ENCODE measurements around the gene MYOZ2.
"Not testable (repeated sequence)": the region's sequence is repeated elsewhere in the genome, so short reads cannot be mapped to it uniquely, and the experiment has no call there.

MYOZ2 gene

GRCh38 chr4:119152741-119153140, 17.1 kb downstream of the MYOZ2 start:
- Histone ChIP-seq H3K9me3 (replicated peaks; ENCODE audit: low read length) (no peaks in the 10 kb centered on the region), H3K36me3 (ENCODE audit: insufficient read depth, low read length) (no peaks in the 10 kb centered on the region), H3K9ac (ENCODE audit: low read depth, low read length) (no peak overlapping the region), H3K4me1 (ENCODE audit: control insufficient read depth, insufficient read depth, low read length) (no peaks in the 10 kb centered on the region), H3K27me3 (ENCODE audit: control insufficient read depth, insufficient read depth, low read length) (no peaks in the 10 kb centered on the region), H3K4me3 (ENCODE audit: low read length) (no peak overlapping the region), H3K4me2 (ENCODE audit: low read length) (no peak overlapping the region)

- Histone ChIP-seq H3K4me2 (ENCODE audit: low read length) (no peak overlapping the region), H3K9ac (ENCODE audit: low read depth, low read length) (no peak overlapping the region), H3K4me3 (ENCODE audit: low read length) (no peak overlapping the region), H3K9me3 (replicated peaks; ENCODE audit: low read length) (no peaks in the 10 kb centered on the region), H3K4me1 (ENCODE audit: control insufficient read depth, insufficient read depth, low read length) (no peaks in the 10 kb centered on the region), H3K36me3 (ENCODE audit: insufficient read depth, low read length) (no peaks in the 10 kb centered on the region), H3K27me3 (ENCODE audit: control insufficient read depth, insufficient read depth, low read length) (no peaks in the 10 kb centered on the region)
Observed at GRCh38 chr4:119162174-119162573, 26.5 kb downstream of the MYOZ2 start.

- H3K9ac ChIP-seq (ENCODE audit: low read depth, low read length) = no peak overlapping the region
- H3K9me3 ChIP-seq (replicated peaks; ENCODE audit: low read length) = no peaks in the 10 kb centered on the region
- no peak overlapping the region for H3K4me2 ChIP-seq (ENCODE audit: low read length)
- no peak overlapping the region for H3K4me3 ChIP-seq (ENCODE audit: low read length)
- H3K36me3 ChIP-seq (ENCODE audit: insufficient read depth, low read length) = no peaks in the 10 kb centered on the region
- H3K4me1 ChIP-seq (ENCODE audit: control insufficient read depth, insufficient read depth, low read length) = no peaks in the 10 kb centered on the region
- H3K27me3 ChIP-seq (ENCODE audit: control insufficient read depth, insufficient read depth, low read length) = no peaks in the 10 kb centered on the region
Observed at GRCh38 chr4:119165767-119166166, 30.1 kb downstream of the MYOZ2 start.

- no peak overlapping the region for H3K4me3 ChIP-seq (ENCODE audit: low read length)
- peaks cover 9% of the 10 kb centered on the region for H3K4me1 ChIP-seq (ENCODE audit: control insufficient read depth, insufficient read depth, low read length)
- no peaks in the 10 kb centered on the region for H3K27me3 ChIP-seq (ENCODE audit: control insufficient read depth, insufficient read depth, low read length)
- no peak overlapping the region for H3K4me2 ChIP-seq (ENCODE audit: low read length)
- H3K36me3 ChIP-seq (ENCODE audit: insufficient read depth, low read length) = no peaks in the 10 kb centered on the region
- H3K9me3 ChIP-seq (replicated peaks; ENCODE audit: low read length) = no peaks in the 10 kb centered on the region
- no peak overlapping the region for H3K9ac ChIP-seq (ENCODE audit: low read depth, low read length)
Observed at GRCh38 chr4:119170195-119170594, 34.6 kb downstream of the MYOZ2 start.

- no peaks in the 10 kb centered on the region for H3K27me3 ChIP-seq (ENCODE audit: control insufficient read depth, insufficient read depth, low read length)
- H3K9ac ChIP-seq (ENCODE audit: low read depth, low read length) = no peak overlapping the region
- H3K4me2 ChIP-seq (ENCODE audit: low read length) = no peak overlapping the region
- no peaks in the 10 kb centered on the region for H3K9me3 ChIP-seq (replicated peaks; ENCODE audit: low read length)
- H3K4me1 ChIP-seq (ENCODE audit: control insufficient read depth, insufficient read depth, low read length) = peaks cover 9% of the 10 kb centered on the region
- H3K36me3 ChIP-seq (ENCODE audit: insufficient read depth, low read length) = no peaks in the 10 kb centered on the region
- no peak overlapping the region for H3K4me3 ChIP-seq (ENCODE audit: low read length)
Observed at GRCh38 chr4:119172223-119172622, 36.6 kb downstream of the MYOZ2 start.

GRCh38 chr4:119173729-119174361, 38.2 kb downstream of the MYOZ2 start:
- not testable (repeated sequence) for H3K9ac ChIP-seq (ENCODE audit: low read depth, low read length); H3K27me3 ChIP-seq (ENCODE audit: control insufficient read depth, insufficient read depth, low read length); H3K9me3 ChIP-seq (replicated peaks; ENCODE audit: low read length); H3K36me3 ChIP-seq (ENCODE audit: insufficient read depth, low read length); H3K4me1 ChIP-seq (ENCODE audit: control insufficient read depth, insufficient read depth, low read length); H3K4me2 ChIP-seq (ENCODE audit: low read length); H3K4me3 ChIP-seq (ENCODE audit: low read length)

GRCh38 chr4:119179011-119179410, 43.4 kb downstream of the MYOZ2 start:
- Histone ChIP-seq H3K4me1 (ENCODE audit: control insufficient read depth, insufficient read depth, low read length) (no peaks in the 10 kb centered on the region), H3K9me3 (replicated peaks; ENCODE audit: low read length) (no peaks in the 10 kb centered on the region), H3K27me3 (ENCODE audit: control insufficient read depth, insufficient read depth, low read length) (no peaks in the 10 kb centered on the region), H3K4me3 (ENCODE audit: low read length) (no peak overlapping the region), H3K4me2 (ENCODE audit: low read length) (no peak overlapping the region), H3K36me3 (ENCODE audit: insufficient read depth, low read length) (no peaks in the 10 kb centered on the region), H3K9ac (ENCODE audit: low read depth, low read length) (no peak overlapping the region)

GRCh38 chr4:119184128-119184527, 48.5 kb downstream of the MYOZ2 start:
- Histone ChIP-seq H3K27me3 (ENCODE audit: control insufficient read depth, insufficient read depth, low read length) (no peaks in the 10 kb centered on the region), H3K36me3 (ENCODE audit: insufficient read depth, low read length) (no peaks in the 10 kb centered on the region), H3K9ac (ENCODE audit: low read depth, low read length) (no peak overlapping the region), H3K4me1 (ENCODE audit: control insufficient read depth, insufficient read depth, low read length) (peaks cover 10% of the 10 kb centered on the region), H3K4me2 (ENCODE audit: low read length) (no peak overlapping the region), H3K9me3 (replicated peaks; ENCODE audit: low read length) (no peaks in the 10 kb centered on the region), H3K4me3 (ENCODE audit: low read length) (no peak overlapping the region)

GRCh38 chr4:119189638-119190037, 54.0 kb downstream of the MYOZ2 start:
- no peaks in the 10 kb centered on the region for H3K9me3 ChIP-seq (replicated peaks; ENCODE audit: low read length)
- H3K4me3 ChIP-seq (ENCODE audit: low read length) = no peak overlapping the region
- peaks cover 26% of the 10 kb centered on the region for H3K4me1 ChIP-seq (ENCODE audit: control insufficient read depth, insufficient read depth, low read length)
- no peaks in the 10 kb centered on the region for H3K36me3 ChIP-seq (ENCODE audit: insufficient read depth, low read length)
- peak overlapping the region; percentile 13 for H3K9ac ChIP-seq (ENCODE audit: low read depth, low read length)
- H3K27me3 ChIP-seq (ENCODE audit: control insufficient read depth, insufficient read depth, low read length) = no peaks in the 10 kb centered on the region
- H3K4me2 ChIP-seq (ENCODE audit: low read length) = peak overlapping the region; percentile 29

GRCh38 chr4:119190354-119190753, 54.7 kb downstream of the MYOZ2 start:
- H3K4me2 ChIP-seq (ENCODE audit: low read length) = no peak overlapping the region
- H3K4me1 ChIP-seq (ENCODE audit: control insufficient read depth, insufficient read depth, low read length) = peaks cover 26% of the 10 kb centered on the region
- H3K9ac ChIP-seq (ENCODE audit: low read depth, low read length) = no peak overlapping the region
- H3K9me3 ChIP-seq (replicated peaks; ENCODE audit: low read length) = no peaks in the 10 kb centered on the region
- H3K36me3 ChIP-seq (ENCODE audit: insufficient read depth, low read length) = no peaks in the 10 kb centered on the region
- H3K27me3 ChIP-seq (ENCODE audit: control insufficient read depth, insufficient read depth, low read length) = no peaks in the 10 kb centered on the region
- H3K4me3 ChIP-seq (ENCODE audit: low read length) = no peak overlapping the region

GRCh38 chr4:119191505-119191904, 55.9 kb downstream of the MYOZ2 start:
- Histone ChIP-seq H3K9ac (ENCODE audit: low read depth, low read length) (no peak overlapping the region), H3K4me2 (ENCODE audit: low read length) (no peak overlapping the region), H3K36me3 (ENCODE audit: insufficient read depth, low read length) (no peaks in the 10 kb centered on the region), H3K4me1 (ENCODE audit: control insufficient read depth, insufficient read depth, low read length) (peaks cover 26% of the 10 kb centered on the region), H3K4me3 (ENCODE audit: low read length) (no peak overlapping the region), H3K9me3 (replicated peaks; ENCODE audit: low read length) (no peaks in the 10 kb centered on the region), H3K27me3 (ENCODE audit: control insufficient read depth, insufficient read depth, low read length) (no peaks in the 10 kb centered on the region)

- Histone ChIP-seq H3K9ac (ENCODE audit: low read depth, low read length) (no peak overlapping the region), H3K9me3 (replicated peaks; ENCODE audit: low read length) (no peaks in the 10 kb centered on the region), H3K36me3 (ENCODE audit: insufficient read depth, low read length) (no peaks in the 10 kb centered on the region)
Observed at GRCh38 chr4:119197772-119198212, 62.2 kb downstream of the MYOZ2 start.

More at GRCh38 chr4:119197772-119198212, 62.2 kb downstream of the MYOZ2 start:
- H3K4me3 ChIP-seq (ENCODE audit: low read length) = no peak overlapping the region
- no peaks in the 10 kb centered on the region for H3K27me3 ChIP-seq (ENCODE audit: control insufficient read depth, insufficient read depth, low read length)
- no peak overlapping the region for H3K4me2 ChIP-seq (ENCODE audit: low read length)
- no peaks in the 10 kb centered on the region for H3K4me1 ChIP-seq (ENCODE audit: control insufficient read depth, insufficient read depth, low read length)
